Fibroblast of mammary gland (primary cell): ENCODE measurements around the gene MAN2C1.
"Not testable (repeated sequence)": the region's sequence is repeated elsewhere in the genome, so short reads cannot be mapped to it uniquely, and the experiment has no call there.

Source experiments
- DNase-seq: peaks from one replicate; pipeline ENCODE4 v3.0.0-alpha.2; 2010; ENCODE audit warnings: low read depth
- H3K4me3 ChIP-seq: 2 replicates; pipeline ENCODE4 v1.5.1; 2011; ENCODE audit warnings: low read depth, mild to moderate bottlenecking, low read length, moderate library complexity; ENCODE audit not compliant: control insufficient read depth
- CTCF ChIP-seq: conservative IDR thresholded peaks from 2 replicates; pipeline ENCODE4 v1.5.1; 2011; ENCODE audit warnings: low read depth, low read length, inconsistent platforms; ENCODE audit not compliant: control insufficient read depth, insufficient read depth

Gene MAN2C1

GRCh38 chr15:75327005-75327404, 41.4 kb downstream of the MAN2C1 start:
- H3K4me3 ChIP-seq: no peak overlapping the region
- no peak for DNase-seq
- no peak for TF ChIP-seq CTCF

- H3K4me3 ChIP-seq: no peak overlapping the region
- TF ChIP-seq CTCF: no peak
- DNase-seq: no peak
Observed at GRCh38 chr15:75325922-75326321, 42.5 kb downstream of the MAN2C1 start.

GRCh38 chr15:75321711-75322110, 46.7 kb downstream of the MAN2C1 start:
- DNase-seq: no peak
- H3K4me3 ChIP-seq: no peak overlapping the region
- TF ChIP-seq CTCF: no peak

GRCh38 chr15:75319231-75319897, 49.0 kb downstream of the MAN2C1 start:
- DNase-seq, H3K4me3 ChIP-seq: not testable (repeated sequence)

GRCh38 chr15:75314552-75315290, 53.7 kb downstream of the MAN2C1 start:
- no peak for DNase-seq
- no peak overlapping the region for H3K4me3 ChIP-seq
- no peak for TF ChIP-seq CTCF

GRCh38 chr15:75313116-75313845, 55.1 kb downstream of the MAN2C1 start:
- no peak for DNase-seq
- no peak overlapping the region for H3K4me3 ChIP-seq
- no peak for TF ChIP-seq CTCF

GRCh38 chr15:75312548-75312947, 55.9 kb downstream of the MAN2C1 start:
- peak; percentile 57 for DNase-seq
- not testable (repeated sequence) for H3K4me3 ChIP-seq
